GM21825 (cell line): ENCODE data around the gene SPDEF.

Experiments
- ATAC-seq: cut with Tn5 transposase; IDR thresholded peaks from one replicate; pipeline ENCODE4 v1.9.1; 2021; ENCODE audit warnings: mild to moderate bottlenecking, moderate library complexity; ENCODE audit not compliant: unreplicated experiment

SPDEF gene

DNA sequence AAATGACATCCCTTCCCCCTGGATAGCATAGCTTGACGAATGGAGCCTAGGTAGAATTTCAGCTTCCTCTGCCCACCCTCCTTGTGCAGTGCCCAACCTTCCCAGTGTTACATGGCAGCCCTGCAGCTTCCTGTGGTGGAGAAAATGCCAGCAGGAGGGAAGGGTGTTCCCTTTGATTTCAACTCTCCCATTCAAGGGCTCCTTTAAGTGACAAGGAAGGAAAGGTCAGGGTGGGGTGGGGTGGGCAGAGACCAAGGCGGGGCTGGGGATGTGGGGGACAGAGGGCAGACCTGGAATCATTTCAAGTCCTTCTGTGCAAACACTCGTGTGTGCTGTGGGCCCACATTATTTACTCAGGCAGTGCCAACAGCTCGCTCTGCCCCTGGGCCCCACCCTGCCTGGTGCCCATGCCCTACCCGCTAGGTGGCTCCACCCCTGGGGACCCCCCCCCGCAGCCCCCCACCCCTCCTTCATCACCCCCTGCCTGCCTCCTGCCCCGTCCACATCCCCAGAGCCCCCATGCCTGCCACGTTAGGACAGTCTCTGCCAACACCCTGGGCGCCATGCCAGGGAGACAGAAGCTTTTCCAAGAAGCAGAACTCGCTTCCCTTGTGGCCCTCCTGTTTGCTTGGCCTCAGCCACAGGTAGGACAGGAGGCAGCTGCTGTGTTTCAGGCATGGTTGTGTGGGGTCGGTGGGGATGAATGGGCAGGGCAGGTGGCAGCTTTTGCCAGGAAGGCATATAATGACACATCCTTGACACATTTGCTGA, 9.4 kb downstream of the SPDEF start:
- no peak for ATAC-seq

DNA sequence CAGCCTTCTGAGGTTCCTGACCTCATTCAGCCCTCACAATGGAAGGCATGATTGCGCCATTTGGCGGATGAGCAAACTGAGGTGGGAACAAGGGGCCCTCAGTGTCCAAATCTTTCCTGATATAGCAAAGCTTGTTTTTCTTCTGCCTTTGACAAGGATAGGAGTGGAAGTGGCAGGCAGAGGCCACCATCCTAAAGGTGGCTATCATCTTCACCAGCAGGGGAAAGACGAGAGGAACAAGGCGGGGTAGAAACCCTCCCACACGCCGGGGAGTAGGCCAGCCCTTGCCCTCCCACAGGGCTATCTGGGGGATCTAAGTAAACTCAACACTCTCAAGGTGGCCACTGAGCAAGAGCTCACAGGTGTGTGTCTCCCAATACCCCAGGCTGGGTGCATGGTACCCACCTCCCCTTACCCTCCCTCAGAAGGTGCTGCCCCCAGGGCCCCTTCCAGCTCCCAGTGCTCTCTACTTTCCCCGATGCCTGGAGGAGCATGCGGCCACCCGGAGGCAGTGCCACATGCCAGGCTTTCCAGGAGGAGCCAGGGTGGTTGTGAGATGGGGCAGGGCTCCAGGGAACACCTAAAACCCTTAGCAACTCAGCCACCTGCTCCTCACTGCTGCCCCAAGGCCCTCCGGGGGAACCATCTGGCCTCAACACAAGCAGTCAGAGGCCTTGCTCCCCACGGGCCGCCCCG, 11.2 kb downstream of the SPDEF start:
- ATAC-seq = no peak

DNA sequence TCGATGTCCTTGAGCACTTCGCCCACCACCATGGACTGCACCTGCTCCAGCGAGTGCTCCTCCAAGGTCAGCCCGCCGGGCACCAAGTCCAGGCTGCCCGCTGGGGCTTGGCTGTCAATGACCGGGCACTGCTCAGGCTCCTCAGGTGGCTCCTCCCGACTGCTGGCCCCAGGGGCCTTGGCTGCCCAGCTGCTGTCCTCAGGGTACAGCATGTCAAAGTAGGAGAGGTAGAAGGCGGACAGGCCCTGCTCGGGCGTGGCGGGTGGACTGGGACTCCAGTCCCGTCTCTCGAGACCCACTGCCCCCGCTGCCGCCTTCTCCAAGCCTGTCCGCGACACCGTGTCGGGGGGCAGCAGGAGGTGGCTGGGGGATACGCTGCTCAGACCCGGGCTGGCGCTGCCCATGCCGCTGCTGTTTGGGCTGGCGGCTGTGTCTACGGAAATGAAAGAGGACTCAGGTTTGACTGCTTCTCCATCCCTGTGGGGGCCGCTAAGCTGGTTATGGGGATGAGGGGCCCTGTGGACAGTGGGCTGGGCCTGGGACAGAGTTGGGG, 12.0 kb downstream of the SPDEF start:
- no peak for ATAC-seq

DNA sequence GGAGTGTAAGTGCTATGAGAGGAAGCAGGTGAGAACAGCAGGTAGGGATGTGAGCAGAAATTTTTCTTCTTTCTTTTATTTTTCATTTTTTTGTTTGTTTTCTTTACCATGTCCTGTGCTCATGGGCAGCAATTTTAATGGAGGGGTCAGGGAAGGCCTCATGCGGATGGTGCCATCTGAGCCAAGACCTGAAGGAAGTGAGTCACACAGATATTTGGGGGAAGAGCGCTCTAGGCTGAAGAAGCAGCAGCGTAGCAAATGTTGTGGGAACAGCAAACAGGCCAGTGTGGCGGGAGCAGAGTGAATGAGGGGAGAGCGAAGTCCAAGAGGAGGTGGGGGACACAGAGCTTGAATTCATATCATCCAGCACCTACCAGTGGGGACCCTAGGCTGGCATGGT, 12.7 kb downstream of the SPDEF start:
- no peak for ATAC-seq

DNA sequence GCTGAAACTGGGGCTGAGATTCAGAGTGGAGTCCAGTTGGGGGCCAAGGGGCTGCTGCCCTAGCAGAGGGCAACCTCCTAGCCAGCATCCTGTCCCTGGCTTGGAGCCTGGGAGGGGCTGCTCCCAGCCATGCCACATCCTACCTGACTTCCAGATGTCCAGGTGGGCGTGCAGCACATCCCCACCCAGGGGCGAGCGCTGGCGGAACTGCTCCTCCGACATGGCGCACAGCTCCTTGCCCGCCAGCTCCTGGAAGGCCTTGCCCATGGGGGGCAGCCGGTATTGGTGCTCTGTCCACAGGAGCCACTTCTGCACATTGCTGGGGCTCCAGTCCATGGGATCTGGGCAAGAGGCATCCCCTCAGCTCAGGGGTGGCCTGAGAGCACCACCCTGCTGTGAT, 15.3 kb downstream of the SPDEF start:
- ATAC-seq = no peak

DNA sequence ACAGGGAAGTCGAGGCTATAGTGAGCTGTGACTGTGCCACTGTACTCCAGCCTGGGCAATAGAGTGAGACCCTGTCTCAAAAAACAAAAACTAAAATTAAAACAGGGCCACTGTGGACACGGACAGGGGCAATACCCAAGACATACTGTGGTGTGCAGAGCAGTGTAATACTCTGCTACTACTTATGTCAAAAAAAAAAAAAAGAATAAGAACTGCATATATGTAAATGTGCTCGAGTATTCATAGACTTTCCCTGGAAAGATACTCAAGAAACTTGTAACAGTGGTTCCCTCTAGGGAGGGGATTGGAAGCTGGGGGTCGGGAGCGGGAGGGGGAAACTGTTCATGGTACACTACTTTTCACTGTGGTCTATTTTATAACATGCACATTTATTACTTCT, 15.9 kb downstream of the SPDEF start:
- no peak for ATAC-seq

DNA sequence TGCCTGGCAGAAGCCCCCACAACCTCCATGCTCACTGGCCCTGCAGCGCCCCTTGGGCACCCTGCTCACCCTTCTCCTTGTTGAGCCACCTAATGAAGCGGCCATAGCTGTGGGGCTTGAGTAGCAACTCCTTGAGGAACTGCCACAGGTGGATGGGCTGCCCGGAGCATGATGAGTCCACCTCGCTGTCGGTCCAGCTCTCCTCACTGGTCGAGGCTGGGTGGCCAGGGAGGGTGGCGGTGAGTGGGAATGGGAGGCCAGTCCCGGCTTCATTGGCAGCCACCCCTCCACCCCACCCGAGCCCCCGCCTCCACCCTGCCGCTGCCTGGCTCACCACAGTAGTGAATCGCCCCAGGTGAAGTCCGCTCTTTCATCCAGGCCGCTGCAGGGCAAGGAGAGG, 16.9 kb downstream of the SPDEF start:
- ATAC-seq = no peak

DNA sequence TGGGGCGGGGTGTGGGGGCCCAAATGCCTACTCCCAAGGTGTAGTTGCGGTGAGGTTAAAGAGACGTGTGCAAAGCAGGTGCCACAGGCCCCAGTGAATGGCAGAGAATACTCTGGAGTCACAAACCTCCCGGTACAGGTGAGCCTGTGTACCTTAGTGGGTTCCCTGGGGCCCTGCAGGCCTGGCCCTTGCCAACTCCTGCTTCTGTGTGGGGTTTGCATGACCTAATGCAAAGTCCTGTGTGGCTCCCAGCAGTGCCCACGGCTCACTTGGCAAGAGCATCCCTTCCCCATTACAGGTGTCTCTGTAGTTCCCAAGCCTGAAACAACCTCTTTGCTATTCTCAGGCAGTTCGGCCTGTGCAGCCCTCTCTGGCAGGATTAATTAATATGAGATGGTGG, 17.5 kb downstream of the SPDEF start:
- ATAC-seq = no peak

DNA sequence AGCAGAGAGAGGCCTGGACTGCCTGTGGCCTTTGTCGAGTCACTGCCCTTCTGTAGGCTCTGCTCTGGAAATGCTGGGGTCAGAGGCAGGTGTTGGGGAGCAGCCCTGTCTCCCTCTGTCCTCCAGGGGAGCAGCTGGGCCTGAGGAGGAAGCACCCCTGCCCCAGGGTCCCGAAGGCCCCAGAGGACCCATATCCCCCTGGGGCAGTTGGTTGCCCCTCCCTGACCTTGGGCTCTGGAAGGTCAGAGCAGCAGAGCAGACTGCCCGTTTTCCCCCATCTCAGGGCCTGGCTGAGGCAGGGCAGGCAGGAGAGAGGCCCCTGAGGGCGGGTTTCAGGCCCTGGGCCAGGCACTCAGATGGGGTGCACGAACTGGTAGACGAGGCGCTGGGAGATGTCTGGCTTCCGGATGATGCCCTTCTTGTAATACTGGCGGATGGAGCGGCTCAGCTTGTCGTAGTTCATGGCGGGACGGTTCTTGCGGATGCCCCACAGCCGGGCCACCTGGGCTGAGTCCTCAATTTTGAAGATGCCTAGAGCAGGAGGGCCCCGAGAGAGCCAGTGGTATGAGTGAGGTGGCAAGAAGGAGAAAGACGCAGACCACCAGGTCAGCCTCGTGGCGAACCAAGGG, 18.1 kb downstream of the SPDEF start:
- ATAC-seq = no peak

DNA sequence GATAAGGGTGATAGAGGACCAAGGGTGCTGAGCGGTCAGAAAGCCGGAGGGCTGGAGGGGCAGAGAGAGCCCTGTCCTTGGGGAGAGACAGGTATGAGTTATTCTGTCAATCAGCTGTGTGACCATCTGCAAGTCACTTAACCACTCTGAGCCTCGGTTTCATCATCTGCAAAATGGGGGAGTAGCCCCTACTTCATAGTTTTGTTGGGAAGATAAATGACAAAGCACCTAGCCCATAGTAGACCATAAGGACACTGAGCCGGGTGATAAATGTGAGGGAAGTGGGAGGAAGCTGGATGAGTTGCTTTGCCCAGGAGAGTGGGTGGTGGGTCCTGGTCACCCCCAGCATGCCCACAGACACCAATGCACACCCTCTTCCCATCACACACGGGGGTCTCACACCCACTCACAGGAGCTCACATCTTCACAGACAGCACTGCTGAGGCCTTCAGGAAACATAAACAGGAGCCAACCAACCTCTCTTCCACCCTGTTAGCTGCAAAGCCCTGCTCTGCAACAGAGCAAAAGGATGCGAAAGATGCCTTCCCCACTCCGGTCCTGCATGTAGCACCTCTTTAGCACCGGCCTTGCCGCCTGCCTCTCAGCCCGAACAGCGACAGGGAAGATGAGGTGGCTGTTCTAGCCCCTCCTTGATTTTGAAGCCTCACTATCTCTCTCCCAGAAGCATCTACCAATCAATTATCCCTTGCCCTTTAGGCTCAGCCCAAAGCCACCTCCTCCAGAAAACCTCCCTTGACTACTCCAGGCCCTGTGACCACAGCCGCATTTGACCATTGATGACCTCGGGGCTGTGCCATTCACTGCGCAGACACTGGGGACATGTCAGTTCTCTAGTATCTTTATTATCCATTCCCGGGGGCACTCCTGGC, 18.9 kb downstream of the SPDEF start:
- no peak for ATAC-seq

DNA sequence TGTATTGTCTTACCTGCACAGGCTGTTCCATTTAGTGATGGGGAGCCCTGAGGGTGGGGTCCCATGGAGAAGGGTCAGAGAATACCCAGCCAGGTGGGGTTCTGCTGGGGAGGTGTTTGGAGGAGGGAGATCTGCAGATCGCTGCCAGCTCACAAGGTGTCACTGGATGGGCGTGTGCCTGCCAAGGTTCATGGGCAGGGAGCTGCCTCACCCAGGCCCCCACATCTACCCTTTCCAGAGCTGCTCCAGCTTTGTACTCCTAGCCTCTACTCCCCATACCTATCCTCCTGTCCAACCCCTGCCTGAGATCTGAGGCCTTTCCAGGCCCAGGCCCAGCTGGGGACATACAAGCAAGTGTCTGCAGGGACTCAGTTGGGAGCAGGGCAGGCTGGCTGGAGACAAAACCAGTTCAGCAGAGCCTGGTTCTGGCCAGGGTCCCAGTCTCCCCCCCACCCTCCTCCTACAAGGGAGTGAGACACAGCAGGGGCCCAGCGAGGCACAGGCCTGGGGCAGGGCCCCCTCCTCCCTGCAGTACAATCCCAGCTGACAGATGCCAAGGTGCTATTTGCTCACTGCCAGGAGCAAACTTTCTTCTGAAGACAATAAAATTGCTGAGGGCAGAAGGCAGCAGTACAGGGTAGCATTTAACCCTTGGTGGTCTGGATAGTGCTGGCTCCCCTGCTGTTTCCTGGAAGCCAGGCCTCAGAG, 19.7 kb downstream of the SPDEF start:
- no peak for ATAC-seq

DNA sequence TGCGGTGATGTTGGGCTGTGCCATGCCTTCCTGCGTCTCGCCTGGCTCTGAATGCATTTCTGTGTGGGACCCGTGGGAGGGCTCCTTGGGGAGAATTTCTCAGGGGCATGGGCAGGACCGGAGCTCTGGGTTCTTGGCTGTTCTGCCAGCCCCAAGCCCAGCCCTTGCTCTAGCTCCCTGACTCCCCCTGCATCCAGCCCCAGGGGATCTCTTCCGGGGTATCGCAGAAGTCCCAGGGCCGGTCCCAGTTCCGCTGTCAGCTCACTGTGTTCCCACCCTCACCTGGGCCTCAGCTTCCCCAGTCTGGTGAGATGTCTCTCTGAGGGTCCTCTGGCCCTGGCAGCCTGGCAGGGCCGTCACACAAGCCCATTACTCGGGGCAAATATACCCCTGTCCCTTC, 20.5 kb downstream of the SPDEF start:
- ATAC-seq = no peak

DNA sequence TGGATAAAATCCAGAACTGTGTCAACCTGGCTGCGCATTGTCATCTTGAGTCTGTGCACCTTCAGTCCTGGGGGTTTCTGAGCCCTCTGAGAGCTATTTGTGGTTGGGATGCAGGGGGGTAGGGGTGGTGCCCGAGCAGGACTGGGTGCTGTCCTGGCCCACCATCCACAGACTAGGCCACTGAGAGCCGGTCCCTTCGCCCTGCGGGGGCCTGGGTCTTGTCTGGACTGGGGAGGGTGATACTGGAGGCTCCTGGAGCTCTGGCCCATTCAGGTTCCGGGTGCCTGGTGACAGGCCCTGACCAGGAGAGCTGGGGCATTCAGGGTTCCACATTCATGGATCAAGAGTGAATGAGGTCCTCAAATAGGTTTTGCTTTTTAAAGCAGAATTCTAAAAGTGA, 20.9 kb downstream of the SPDEF start:
- ATAC-seq = no peak

DNA sequence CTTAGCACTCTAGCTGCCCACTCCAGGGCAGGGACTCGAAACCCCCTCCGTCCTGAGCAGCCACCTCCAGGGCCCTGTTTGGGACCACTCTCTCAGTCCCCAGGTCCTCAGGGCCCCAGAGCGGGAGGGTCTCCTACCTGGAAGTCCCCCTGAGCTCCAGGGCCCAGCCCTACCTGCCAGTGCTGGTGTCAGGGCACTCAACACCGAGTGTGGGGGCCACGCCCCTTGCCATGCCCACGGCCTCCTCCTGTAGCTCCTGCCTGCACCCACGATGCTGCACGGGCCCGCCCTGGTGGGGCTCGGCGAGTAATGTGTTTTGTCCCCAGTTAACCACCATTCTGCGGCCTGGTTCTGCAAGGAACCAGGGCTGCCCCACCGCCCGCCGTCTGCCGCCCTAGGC, 21.5 kb downstream of the SPDEF start:
- ATAC-seq = no peak

DNA sequence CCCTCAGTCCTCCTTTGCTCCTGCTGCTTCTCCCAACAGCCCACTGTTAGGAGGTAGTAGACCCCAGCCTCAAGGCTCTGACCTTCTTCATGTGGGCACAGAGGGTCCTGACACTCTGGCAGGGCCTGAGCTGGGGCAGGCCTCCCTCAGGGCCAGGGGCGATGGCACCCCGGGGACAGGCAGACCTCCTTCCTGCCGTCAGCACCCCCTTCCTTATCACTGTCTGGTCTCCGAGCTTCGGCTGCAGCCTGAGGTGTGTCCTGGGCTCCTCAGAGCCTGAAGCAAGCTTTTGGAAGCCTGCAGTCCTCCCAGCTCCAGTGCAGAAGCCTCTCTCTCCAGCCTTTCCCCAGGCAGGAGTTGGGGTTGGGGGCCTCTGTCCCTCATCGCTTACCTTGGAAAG, 22.0 kb downstream of the SPDEF start:
- no peak for ATAC-seq

DNA sequence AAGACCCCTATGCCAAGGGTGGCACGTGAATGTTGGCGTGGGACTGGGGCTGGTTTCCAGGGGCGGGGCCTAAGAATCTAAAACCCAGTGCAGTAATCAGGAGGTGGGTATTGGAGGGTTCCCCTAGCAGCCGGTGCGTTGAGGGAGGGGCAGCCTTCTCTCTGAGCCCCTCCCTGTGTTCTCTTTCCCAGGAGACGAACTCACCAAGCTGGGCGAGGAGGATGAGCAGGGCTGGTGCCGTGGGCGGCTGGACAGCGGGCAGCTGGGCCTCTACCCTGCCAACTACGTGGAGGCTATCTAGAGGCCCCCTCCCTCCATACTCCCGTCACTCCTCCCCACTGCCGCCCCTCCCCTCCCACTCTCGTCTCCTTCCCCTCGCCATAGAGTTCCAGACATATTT, 23.9 kb downstream of the SPDEF start:
- ATAC-seq = no peak

DNA sequence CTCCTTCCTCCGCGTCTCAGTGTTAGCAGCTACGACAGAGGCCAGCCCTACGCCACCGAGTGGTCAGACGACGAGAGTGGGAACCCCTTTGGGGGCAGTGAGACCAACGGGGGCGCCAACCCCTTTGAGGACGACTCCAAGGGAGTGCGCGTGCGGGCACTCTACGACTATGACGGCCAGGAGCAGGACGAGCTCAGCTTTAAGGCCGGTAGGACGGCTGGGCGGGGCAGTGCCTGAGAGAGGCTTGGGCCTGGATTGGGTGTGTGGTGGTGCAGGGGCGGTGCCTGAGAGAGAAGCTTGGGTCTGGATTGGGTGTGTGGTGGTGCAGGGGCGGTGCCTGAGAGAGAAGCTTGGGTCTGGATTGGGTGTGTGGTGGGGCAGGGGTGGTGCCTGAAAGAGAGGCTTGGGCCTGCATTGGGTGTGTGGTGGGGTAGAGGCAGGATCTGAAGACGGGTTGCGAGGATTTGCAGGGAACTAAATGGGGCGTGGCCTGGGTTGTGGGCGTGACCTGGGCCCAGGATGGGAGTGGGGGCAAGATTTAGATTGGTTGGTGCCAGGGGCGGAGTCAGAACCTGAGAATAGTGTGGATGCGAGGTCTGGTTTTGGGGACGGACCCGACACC, 24.4 kb downstream of the SPDEF start:
- ATAC-seq = no peak

DNA sequence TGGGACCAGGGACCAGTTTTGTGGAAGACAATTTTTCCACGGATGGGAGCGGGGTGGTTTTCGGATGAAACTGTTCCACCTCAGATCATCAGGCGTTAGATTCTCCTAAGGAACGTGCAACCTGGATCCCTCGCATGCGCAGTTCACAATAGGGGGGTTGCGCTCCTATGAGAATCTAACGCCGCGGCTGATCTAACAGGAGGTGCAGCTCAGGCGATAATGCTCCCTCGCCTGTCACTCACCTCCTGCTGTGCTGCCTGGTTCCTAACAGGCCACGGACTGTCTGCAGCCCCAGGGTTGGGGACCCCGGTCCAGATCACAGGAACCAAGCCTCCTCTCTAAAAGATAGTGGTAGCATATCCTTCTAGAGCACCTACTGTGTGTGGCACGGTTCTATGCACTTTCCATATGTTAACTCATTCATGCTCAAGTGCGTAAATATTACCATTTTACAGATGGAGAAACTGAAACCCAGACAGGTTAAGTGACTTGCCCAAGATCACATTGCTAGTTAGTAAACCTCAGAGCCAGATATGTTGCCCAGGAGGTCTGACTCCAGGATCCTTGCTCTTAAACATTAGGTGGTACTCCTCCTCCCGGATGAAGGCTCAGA, 25.3 kb downstream of the SPDEF start:
- no peak for ATAC-seq

DNA sequence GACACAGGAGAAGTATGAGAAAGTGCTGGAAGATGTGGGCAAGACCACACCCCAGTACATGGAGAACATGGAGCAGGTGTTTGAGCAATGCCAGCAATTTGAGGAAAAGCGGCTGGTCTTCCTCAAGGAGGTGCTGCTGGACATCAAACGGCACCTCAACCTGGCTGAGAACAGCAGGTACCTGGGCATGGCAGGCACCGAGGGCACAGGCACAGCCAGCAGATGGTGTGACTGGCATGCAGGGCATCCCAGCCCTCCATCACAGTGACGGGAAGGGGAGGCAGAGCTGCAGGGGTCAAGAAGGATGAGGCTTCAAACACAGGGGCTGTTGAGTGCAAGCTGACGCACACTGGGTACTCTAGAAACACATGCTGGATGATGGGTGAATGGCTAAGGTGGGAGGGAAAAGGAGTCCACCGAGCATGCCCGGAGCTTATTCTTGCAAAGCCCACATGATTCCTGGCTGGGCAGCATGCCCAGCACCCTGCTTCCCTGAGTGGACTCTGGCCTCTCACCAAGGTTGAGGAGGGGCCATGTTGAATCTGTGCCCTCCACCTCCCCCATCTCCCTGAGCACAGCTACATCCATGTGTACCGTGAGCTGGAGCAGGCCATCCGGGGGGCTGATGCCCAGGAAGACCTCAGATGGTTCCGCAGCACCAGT, 26.3 kb downstream of the SPDEF start:
- ATAC-seq = no peak
